ENCODE results near the gene POPDC2. TPM values are rescaled to one million over a fixed set of nuclear protein-coding genes. Genes with fewer than 3 reads are reported as not detected.
A peak's percentile ranks its signal among the peaks of the same experiment; 100 is the strongest.

Gene POPDC2
- total and polyA plus RNA-seq, 5 donors from 2014 or later, result 1.9 to 5.5 (median 2.5) TPM

GRCh38 chr3:119628390-119628789 lies 32.0 kb downstream of the POPDC2 start:
- ATAC-seq (ENCODE audit: low read depth in 2 of 2) (peak; percentile 42), DNase-seq (peak in 1 of 3 donors; percentile 59)
- Mint-ChIP-seq H3K9me3 (no peaks in the 10 kb centered on the region), H3K4me3 (peak overlapping the region in 2 of 4 donors; percentile 13 to 17), H3K27ac (peak overlapping the region in 2 of 3 donors; percentile 56 to 63), H3K4me1 (peaks cover 11 to 37% (median 26%) of the 10 kb centered on the region in 4 donors), H3K27me3 (no peaks in the 10 kb centered on the region), H3K36me3 (no peaks in the 10 kb centered on the region)
- Histone ChIP-seq H3K36me3 (ENCODE audit: control insufficient read depth, insufficient read depth, low read length) (no peaks in the 10 kb centered on the region), H3K9me3 (ENCODE audit: control insufficient read depth in 2 of 2, low read length in 2 of 2) (no peaks in the 10 kb centered on the region), H3K27ac (ENCODE audit: insufficient read depth, low read length, poor library complexity, severe bottlenecking) (peak overlapping the region; percentile 48), H3K4me1 (ENCODE audit: control insufficient read depth, insufficient read depth, low read length, poor library complexity, severe bottlenecking) (peaks cover 26% of the 10 kb centered on the region), H3K27me3 (ENCODE audit: control insufficient read depth, insufficient read depth, low read length) (no peaks in the 10 kb centered on the region), H3K4me3 (ENCODE audit: low read depth, low read length) (peak overlapping the region; percentile 57)

GRCh38 chr3:119627461-119627860 lies 32.9 kb downstream of the POPDC2 start:
- no peaks in the 10 kb centered on the region for H3K36me3 Mint-ChIP-seq
- no peaks in the 10 kb centered on the region for H3K27me3 Mint-ChIP-seq
- H3K9me3 Mint-ChIP-seq, result no peaks in the 10 kb centered on the region
- H3K36me3 ChIP-seq (ENCODE audit: control insufficient read depth, insufficient read depth, low read length), result no peaks in the 10 kb centered on the region
- H3K9me3 ChIP-seq (ENCODE audit: control insufficient read depth in 2 of 2, low read length in 2 of 2), result no peaks in the 10 kb centered on the region
- no peaks in the 10 kb centered on the region for H3K27me3 ChIP-seq (ENCODE audit: control insufficient read depth, insufficient read depth, low read length)
- DNase-seq (peak in 1 of 3 donors; percentile 59), ATAC-seq (ENCODE audit: low read depth in 2 of 2) (peak; percentile 68)
- H3K4me3 ChIP-seq (ENCODE audit: low read depth, low read length), result peak overlapping the region; percentile 57
- H3K4me1 ChIP-seq (ENCODE audit: control insufficient read depth, insufficient read depth, low read length, poor library complexity, severe bottlenecking), result peaks cover 26% of the 10 kb centered on the region
- peak overlapping the region in 3 of 4 donors; percentile 17 to 76 (median 67) for H3K4me3 Mint-ChIP-seq
- peaks cover 11 to 37% (median 26%) of the 10 kb centered on the region in 4 donors for H3K4me1 Mint-ChIP-seq
- H3K27ac ChIP-seq (ENCODE audit: insufficient read depth, low read length, poor library complexity, severe bottlenecking), result peak overlapping the region; percentile 48
- H3K27ac Mint-ChIP-seq, result peak overlapping the region; percentile 2 to 62 (median 56)

- no peak overlapping the region for H3K4me3 Mint-ChIP-seq
Measured at GRCh38 chr3:119626196-119626595, 34.2 kb downstream of the POPDC2 start.

GRCh38 chr3:119625451-119626153 lies 34.8 kb downstream of the POPDC2 start:
- Mint-ChIP-seq H3K9me3 (no peaks in the 10 kb centered on the region), H3K27me3 (no peaks in the 10 kb centered on the region), H3K4me1 (peaks cover 11 to 37% (median 24%) of the 10 kb centered on the region in 4 donors), H3K36me3 (no peaks in the 10 kb centered on the region), H3K27ac (peak overlapping the region; percentile 2 to 73 (median 13)), H3K4me3 (no peak overlapping the region)
- DNase-seq (no peak), ATAC-seq (ENCODE audit: low read depth in 2 of 2) (no peak)
- Histone ChIP-seq H3K9me3 (ENCODE audit: control insufficient read depth in 2 of 2, low read length in 2 of 2) (no peaks in the 10 kb centered on the region), H3K4me1 (ENCODE audit: control insufficient read depth, insufficient read depth, low read length, poor library complexity, severe bottlenecking) (peaks cover 26% of the 10 kb centered on the region), H3K36me3 (ENCODE audit: control insufficient read depth, insufficient read depth, low read length) (no peaks in the 10 kb centered on the region), H3K4me3 (ENCODE audit: low read depth, low read length) (no peak overlapping the region), H3K27me3 (ENCODE audit: control insufficient read depth, insufficient read depth, low read length) (no peaks in the 10 kb centered on the region), H3K27ac (ENCODE audit: insufficient read depth, low read length, poor library complexity, severe bottlenecking) (no peak overlapping the region)

More at GRCh38 chr3:119626196-119626595, 34.2 kb downstream of the POPDC2 start:
- Mint-ChIP-seq H3K36me3 (no peaks in the 10 kb centered on the region), H3K27ac (peak overlapping the region; percentile 13 to 73 (median 48)), H3K27me3 (no peaks in the 10 kb centered on the region), H3K4me1 (peaks cover 11 to 37% (median 26%) of the 10 kb centered on the region in 4 donors), H3K9me3 (no peaks in the 10 kb centered on the region)
- no peak overlapping the region for H3K27ac ChIP-seq (ENCODE audit: insufficient read depth, low read length, poor library complexity, severe bottlenecking)
- H3K4me1 ChIP-seq (ENCODE audit: control insufficient read depth, insufficient read depth, low read length, poor library complexity, severe bottlenecking), result peaks cover 26% of the 10 kb centered on the region
- H3K4me3 ChIP-seq (ENCODE audit: low read depth, low read length), result no peak overlapping the region
- no peaks in the 10 kb centered on the region for H3K9me3 ChIP-seq (ENCODE audit: control insufficient read depth in 2 of 2, low read length in 2 of 2)
- H3K36me3 ChIP-seq (ENCODE audit: control insufficient read depth, insufficient read depth, low read length), result no peaks in the 10 kb centered on the region
- H3K27me3 ChIP-seq (ENCODE audit: control insufficient read depth, insufficient read depth, low read length), result no peaks in the 10 kb centered on the region
- ATAC-seq (ENCODE audit: low read depth in 2 of 2), result no peak
- DNase-seq, result no peak

- Histone ChIP-seq H3K27ac (ENCODE audit: insufficient read depth, low read length, poor library complexity, severe bottlenecking) (no peak overlapping the region), H3K4me3 (ENCODE audit: low read depth, low read length) (no peak overlapping the region), H3K9me3 (ENCODE audit: control insufficient read depth in 2 of 2, low read length in 2 of 2) (no peaks in the 10 kb centered on the region), H3K36me3 (ENCODE audit: control insufficient read depth, insufficient read depth, low read length) (no peaks in the 10 kb centered on the region), H3K27me3 (ENCODE audit: control insufficient read depth, insufficient read depth, low read length) (no peaks in the 10 kb centered on the region), H3K4me1 (ENCODE audit: control insufficient read depth, insufficient read depth, low read length, poor library complexity, severe bottlenecking) (peaks cover 26% of the 10 kb centered on the region)
- peaks cover 11 to 33% (median 21%) of the 10 kb centered on the region in 4 donors for H3K4me1 Mint-ChIP-seq
- no peaks in the 10 kb centered on the region for H3K9me3 Mint-ChIP-seq
- no peak for ATAC-seq (ENCODE audit: low read depth in 2 of 2)
- no peaks in the 10 kb centered on the region for H3K27me3 Mint-ChIP-seq
- H3K27ac Mint-ChIP-seq, result no peak overlapping the region
- no peak for DNase-seq
- H3K36me3 Mint-ChIP-seq, result no peaks in the 10 kb centered on the region
- no peak overlapping the region for H3K4me3 Mint-ChIP-seq
Measured at GRCh38 chr3:119624002-119624720, 36.2 kb downstream of the POPDC2 start.

GRCh38 chr3:119620899-119621298 lies 39.5 kb downstream of the POPDC2 start:
- H3K4me3 Mint-ChIP-seq, result no peak overlapping the region
- no peaks in the 10 kb centered on the region for H3K36me3 Mint-ChIP-seq
- no peaks in the 10 kb centered on the region for H3K9me3 ChIP-seq (ENCODE audit: control insufficient read depth in 2 of 2, low read length in 2 of 2)
- peaks cover 0 to 4% (median 0%) of the 10 kb centered on the region in 4 donors for H3K4me1 Mint-ChIP-seq
- ATAC-seq (ENCODE audit: low read depth in 2 of 2) (no peak), DNase-seq (no peak)
- no peaks in the 10 kb centered on the region for H3K4me1 ChIP-seq (ENCODE audit: control insufficient read depth, insufficient read depth, low read length, poor library complexity, severe bottlenecking)
- H3K36me3 ChIP-seq (ENCODE audit: control insufficient read depth, insufficient read depth, low read length), result no peaks in the 10 kb centered on the region
- no peak overlapping the region for H3K4me3 ChIP-seq (ENCODE audit: low read depth, low read length)
- H3K9me3 Mint-ChIP-seq, result no peaks in the 10 kb centered on the region
- H3K27me3 ChIP-seq (ENCODE audit: control insufficient read depth, insufficient read depth, low read length), result no peaks in the 10 kb centered on the region
- H3K27ac ChIP-seq (ENCODE audit: insufficient read depth, low read length, poor library complexity, severe bottlenecking), result no peak overlapping the region
- no peaks in the 10 kb centered on the region for H3K27me3 Mint-ChIP-seq
- no peak overlapping the region for H3K27ac Mint-ChIP-seq

GRCh38 chr3:119619094-119619493 lies 41.3 kb downstream of the POPDC2 start:
- no peak overlapping the region for H3K4me3 Mint-ChIP-seq
- no peaks in the 10 kb centered on the region for H3K4me1 Mint-ChIP-seq
- Histone ChIP-seq H3K4me3 (ENCODE audit: low read depth, low read length) (no peak overlapping the region), H3K4me1 (ENCODE audit: control insufficient read depth, insufficient read depth, low read length, poor library complexity, severe bottlenecking) (no peaks in the 10 kb centered on the region), H3K27ac (ENCODE audit: insufficient read depth, low read length, poor library complexity, severe bottlenecking) (no peak overlapping the region), H3K36me3 (ENCODE audit: control insufficient read depth, insufficient read depth, low read length) (no peaks in the 10 kb centered on the region), H3K27me3 (ENCODE audit: control insufficient read depth, insufficient read depth, low read length) (no peaks in the 10 kb centered on the region), H3K9me3 (ENCODE audit: control insufficient read depth in 2 of 2, low read length in 2 of 2) (no peaks in the 10 kb centered on the region)
- no peak for ATAC-seq (ENCODE audit: low read depth in 2 of 2)
- H3K27ac Mint-ChIP-seq, result no peak overlapping the region
- no peaks in the 10 kb centered on the region for H3K9me3 Mint-ChIP-seq
- DNase-seq, result no peak
- no peaks in the 10 kb centered on the region for H3K36me3 Mint-ChIP-seq
- no peaks in the 10 kb centered on the region for H3K27me3 Mint-ChIP-seq

All from CD4-positive, CD25-positive, alpha-beta regulatory T cell (primary cell).